AG10803 (cell line): ENCODE data around the gene DET1.

Experiments
- DNase-seq: peaks from one replicate; pipeline ENCODE4 v3.0.0; 2010; ENCODE audit warnings: low read depth
- H3K4me3 ChIP-seq: 2 replicates; pipeline ENCODE4 v1.5.1; 2011; ENCODE audit warnings: mild to moderate bottlenecking, low read length, control low read depth
- CTCF ChIP-seq: conservative IDR thresholded peaks from 2 replicates; pipeline ENCODE4 v1.5.1; 2011; ENCODE audit warnings: mild to moderate bottlenecking, low read length, control low read depth, inconsistent platforms

Gene DET1

GRCh38 chr15:88490036-88490435, 56.4 kb downstream of the DET1 start:
- no peak overlapping the region for H3K4me3 ChIP-seq
- no peak for TF ChIP-seq CTCF
- DNase-seq, result no peak

DNA sequence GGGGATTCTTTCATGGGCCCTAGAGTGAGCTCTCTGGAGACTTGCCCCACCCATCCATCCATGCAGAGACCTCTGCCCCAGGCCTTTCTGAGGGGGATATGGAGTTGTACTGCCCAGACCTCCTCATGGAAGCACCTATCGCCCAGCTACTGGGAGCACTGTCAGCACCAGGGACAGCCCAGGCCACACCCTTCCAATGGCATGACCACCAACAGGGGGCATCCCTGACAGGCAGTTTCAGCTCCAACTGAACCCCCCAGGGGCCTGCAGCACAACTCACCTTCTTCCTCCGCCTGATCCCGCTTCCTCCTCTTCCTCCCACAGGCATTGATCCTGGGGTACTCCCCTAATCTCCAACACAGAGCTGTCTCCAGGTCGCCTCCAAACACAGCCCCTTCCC, 57.2 kb downstream of the DET1 start:
- no peak for TF ChIP-seq CTCF
- no peak for DNase-seq
- no peak overlapping the region for H3K4me3 ChIP-seq

GRCh38 chr15:88487796-88488523, 58.5 kb downstream of the DET1 start:
- no peak overlapping the region for H3K4me3 ChIP-seq
- DNase-seq, result peak; percentile 20
- TF ChIP-seq CTCF, result no peak

- peak; percentile 22 for TF ChIP-seq CTCF
- H3K4me3 ChIP-seq, result no peak overlapping the region
- DNase-seq, result peak; percentile 68
These were observed 59.2 kb downstream of the DET1 start for GRCh38 chr15:88487178-88487795.

DNA sequence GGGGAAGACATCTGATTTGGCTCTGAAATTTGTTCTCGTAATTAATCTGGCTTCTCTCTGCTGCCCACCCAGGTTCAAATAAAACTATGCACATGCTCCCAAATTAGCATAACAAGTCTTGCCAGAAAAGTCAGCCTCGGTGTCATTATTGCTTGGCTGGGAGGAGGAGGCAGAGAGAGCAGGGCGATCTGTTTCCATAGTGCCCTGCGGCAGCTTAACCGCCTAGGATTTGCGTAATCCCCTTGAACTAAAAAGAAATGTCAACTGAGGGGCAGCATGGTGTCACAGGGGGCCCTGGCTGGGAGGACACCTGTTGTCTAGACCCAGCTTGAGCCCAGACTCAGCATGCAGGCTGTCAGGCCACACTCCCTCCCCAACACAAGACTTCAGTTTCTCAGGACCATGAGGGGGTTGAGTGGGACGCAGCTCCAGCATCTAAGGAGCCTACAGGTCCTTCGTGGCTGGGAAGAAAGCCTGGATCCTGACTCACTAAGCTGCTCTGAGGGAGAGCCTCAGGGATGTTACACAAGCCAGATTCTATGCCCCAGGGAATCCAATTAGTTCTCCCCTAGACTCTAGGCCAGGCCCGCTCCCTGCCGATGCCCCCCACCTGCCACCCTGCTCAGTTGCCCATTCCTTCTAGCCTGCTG, 61.7 kb downstream of the DET1 start:
- H3K4me3 ChIP-seq, result no peak overlapping the region
- TF ChIP-seq CTCF, result no peak
- DNase-seq, result peak; percentile 81

DNA sequence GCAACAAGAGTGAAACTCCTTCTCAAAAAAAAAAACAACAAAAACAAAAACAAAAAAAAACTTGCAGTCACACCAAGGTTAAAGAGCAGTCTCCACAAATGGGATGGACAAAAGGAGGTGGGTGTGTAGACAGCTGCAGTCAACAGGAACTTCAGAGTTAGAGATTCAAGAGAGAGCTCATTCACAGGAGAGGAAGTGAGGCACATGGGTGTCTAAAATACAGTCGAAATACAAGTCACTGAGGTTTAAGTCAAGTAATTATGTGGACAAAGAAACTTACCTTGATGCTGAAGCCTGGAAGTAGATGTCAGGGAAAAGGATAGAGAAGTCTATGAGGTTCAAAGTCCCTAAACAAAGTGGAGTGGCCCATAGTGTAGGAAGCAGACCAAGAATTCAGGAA, 64.2 kb downstream of the DET1 start:
- DNase-seq, result no peak

More for the DNA sequence above, 64.2 kb downstream of the DET1 start:
- no peak for TF ChIP-seq CTCF
- no peak overlapping the region for H3K4me3 ChIP-seq
